AG04450 (cell line): ENCODE results near the gene LRP1B. TPM values are rescaled to one million over a fixed set of nuclear protein-coding genes. Genes with fewer than 3 reads are reported as not detected.
"Not testable (repeated sequence)": the region's sequence is repeated elsewhere in the genome, so short reads cannot be mapped to it uniquely, and the experiment has no call there.

Experiments
- CTCF ChIA-PET: fragments of 300-600, 350-600 bp; formaldehyde crosslinking; extraction: SDS; loops from one replicate; lab custom pipeline; 2022; ENCODE audit warnings: antibody characterized with exemption, inconsistent platforms; lab: Charles Lee
- POLR2A ChIA-PET: fragments of 350-600 bp; formaldehyde crosslinking; extraction: SDS; loops from one replicate; lab custom pipeline; 2021; ENCODE audit warnings: antibody characterized with exemption, inconsistent platforms; lab: Yijun Ruan, JAX
- DNase-seq: peaks from one replicate; pipeline ENCODE4 v3.0.0-alpha.2; 2011; ENCODE audit warnings: low read depth, low spot score
- H3K27ac ChIP-seq: one replicate; pipeline ENCODE4 v1.5.1; 2012; ENCODE audit warnings: low read depth, low read length, control low read depth
- H3K27me3 ChIP-seq: one replicate; pipeline ENCODE4 v1.6.0; 2012; ENCODE audit warnings: low read length; ENCODE audit not compliant: control insufficient read depth, insufficient read depth
- H3K4me3 ChIP-seq: 2 replicates; pipeline ENCODE4 v1.5.1; 2011; ENCODE audit warnings: mild to moderate bottlenecking, low read depth, low read length, control low read depth
- H3K9me3 ChIP-seq: 2 replicates; pipeline ENCODE4 v1.5.1; 2012; ENCODE audit warnings: low read length; ENCODE audit not compliant: control insufficient read depth, insufficient read depth
- CTCF ChIP-seq: IDR thresholded peaks from 2 replicates; pipeline ENCODE4 v1.5.1; 2011; ENCODE audit warnings: low read depth, low read length, control low read depth, inconsistent platforms
- polyA plus RNA-seq: library from polyadenylated mRNA; depleted of rRNA; stranded (reverse); fragments of >200 nt; gene quantifications from 2 replicates; pipeline ENCODE4 v1.2.3, GENCODE V29; 2011

LRP1B gene
- polyA plus RNA-seq, 1 experiment = 0.15 TPM

DNA sequence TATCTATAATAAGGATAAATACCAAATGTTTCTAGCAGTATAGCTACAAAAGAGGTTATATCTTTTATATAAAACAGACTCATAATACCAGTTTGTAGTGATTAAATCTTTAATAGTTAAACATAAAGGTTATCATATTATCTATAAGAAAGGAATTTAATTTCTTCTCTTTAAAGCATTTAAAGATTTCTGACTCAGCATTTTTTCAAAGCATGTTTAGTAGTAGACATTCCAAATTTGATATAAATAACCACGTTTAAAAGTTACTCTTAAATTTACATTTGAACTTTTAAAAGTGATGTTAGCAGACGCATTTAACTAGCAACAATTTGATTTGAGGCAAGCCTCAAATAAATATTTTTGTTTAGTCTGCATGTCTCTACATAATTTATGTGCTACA lies 1842.6 kb downstream of the LRP1B start:
- Histone ChIP-seq H3K27ac (no peak overlapping the region), H3K27me3 (no peaks in the 10 kb centered on the region), H3K9me3 (no peaks in the 10 kb centered on the region), H3K4me3 (no peak overlapping the region)
- ChIA-PET CTCF (no interaction called here), POLR2A (no interaction called here)
- no peak for TF ChIP-seq CTCF
- DNase-seq = no peak

DNA sequence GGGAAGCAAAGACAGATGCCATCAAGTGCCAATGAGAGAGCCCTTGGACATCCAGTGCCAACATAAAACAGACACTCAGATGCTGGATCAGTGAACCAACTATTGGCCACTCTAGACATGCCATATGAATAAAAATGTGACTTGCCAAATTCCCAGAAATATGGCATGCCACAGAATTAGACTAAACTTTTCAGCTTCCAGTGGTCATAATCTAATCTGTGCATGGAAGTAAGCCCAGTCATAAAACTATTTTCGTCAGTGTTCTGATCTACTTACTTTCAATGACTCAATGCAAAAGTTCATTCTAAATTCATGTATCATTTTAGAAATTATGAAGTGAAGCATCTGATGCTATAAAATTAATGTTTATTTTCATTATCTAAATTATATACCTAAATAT lies 1844.4 kb downstream of the LRP1B start:
- Histone ChIP-seq H3K4me3 (no peak overlapping the region), H3K9me3 (no peaks in the 10 kb centered on the region), H3K27ac (no peak overlapping the region), H3K27me3 (no peaks in the 10 kb centered on the region)
- DNase-seq = no peak
- POLR2A ChIA-PET = no interaction called here
- CTCF ChIA-PET = no interaction called here
- TF ChIP-seq CTCF = no peak

- H3K4me3 ChIP-seq, CTCF ChIA-PET: not testable (repeated sequence)
Observed at GRCh38 chr2:140277344-140277743, 1853.5 kb downstream of the LRP1B start.

GRCh38 chr2:140276661-140277060 lies 1854.2 kb downstream of the LRP1B start:
- Histone ChIP-seq H3K9me3 (no peaks in the 10 kb centered on the region), H3K4me3 (no peak overlapping the region), H3K27ac (no peak overlapping the region), H3K27me3 (no peaks in the 10 kb centered on the region)
- no peak for DNase-seq
- ChIA-PET POLR2A (no interaction called here), CTCF (no interaction called here)
- TF ChIP-seq CTCF = no peak

More at GRCh38 chr2:140277344-140277743, 1853.5 kb downstream of the LRP1B start:
- H3K9me3 ChIP-seq, H3K27ac ChIP-seq, POLR2A ChIA-PET, DNase-seq, H3K27me3 ChIP-seq: not testable (repeated sequence)

DNA sequence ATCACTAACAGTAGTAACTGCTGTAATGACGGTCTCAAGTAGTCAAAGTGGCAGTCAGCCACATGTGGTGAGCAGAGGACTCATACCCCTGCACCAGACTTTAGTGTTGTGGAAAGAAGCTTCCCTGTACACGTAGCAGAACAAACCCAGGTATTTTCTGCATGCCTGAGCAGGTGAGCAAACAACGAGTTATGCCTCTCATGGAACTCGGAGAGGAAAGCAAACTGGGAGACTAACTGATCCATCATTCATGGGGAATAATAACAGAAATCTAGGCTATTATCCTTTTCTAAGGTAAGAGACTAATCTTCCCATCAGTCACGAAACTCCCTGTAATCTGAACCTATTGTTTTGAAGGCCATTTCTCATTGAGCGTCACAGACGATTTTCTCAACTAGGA lies 1855.4 kb downstream of the LRP1B start:
- Histone ChIP-seq H3K4me3 (no peak overlapping the region), H3K9me3 (no peaks in the 10 kb centered on the region), H3K27ac (no peak overlapping the region), H3K27me3 (no peaks in the 10 kb centered on the region)
- no peak for TF ChIP-seq CTCF
- DNase-seq = no peak
- ChIA-PET POLR2A (no interaction called here), CTCF (no interaction called here)

- Histone ChIP-seq H3K9me3 (no peaks in the 10 kb centered on the region), H3K27me3 (no peaks in the 10 kb centered on the region), H3K4me3 (no peak overlapping the region), H3K27ac (no peak overlapping the region)
- DNase-seq = no peak
- POLR2A ChIA-PET = no interaction called here
- CTCF ChIA-PET = no interaction called here
- TF ChIP-seq CTCF = no peak
Observed at GRCh38 chr2:140274891-140275290, 1855.9 kb downstream of the LRP1B start.
